OCI-LY7 (cell line): ENCODE results near the gene NLGN1. TPM values are rescaled to one million over a fixed set of nuclear protein-coding genes. Genes with fewer than 3 reads are reported as not detected.
"Not testable (repeated sequence)": the region's sequence is repeated elsewhere in the genome, so short reads cannot be mapped to it uniquely, and the experiment has no call there.

Experiments used
- BruUV-seq: library from RNA; stranded (reverse); fragments of 400-500 nt; replicated peaks from 2 replicates; lab custom pipeline; 2021; lab: Mats Ljungman, UMichigan
- CTCF ChIA-PET: fragments of 300-600 bp; sonication (Branson Sonifier 250); formaldehyde crosslinking; loops from one replicate; lab custom pipeline; 2022; ENCODE audit warnings: antibody characterized with exemption; ENCODE audit not compliant: unreplicated experiment; lab: Charles Lee
- POLR2A ChIA-PET: fragments of 300-600 bp; sonication (Branson Sonifier 250); formaldehyde crosslinking; loops from one replicate; lab custom pipeline; 2022; ENCODE audit warnings: antibody characterized with exemption; lab: Charles Lee
- DNase-seq: peaks from one replicate; pipeline ENCODE4 v3.0.0-alpha.2; 2015; ENCODE audit warnings: low spot score
- H2AFZ ChIP-seq: fragments of 200-600 bp; sonication (generic), shearing (Covaris generic); 2 replicates; pipeline ENCODE4 v1.6.1; 2014; ENCODE audit warnings: mild to moderate bottlenecking, antibody characterized with exemption, low read length, moderate library complexity
- H3K27ac ChIP-seq: fragments of 200-600 bp; sonication (generic); 2 replicates; pipeline ENCODE4 v1.5.1; 2014; ENCODE audit warnings: mixed run types, low read depth, mild to moderate bottlenecking, moderate library complexity, low read length, inconsistent platforms; ENCODE audit not compliant: poor library complexity, severe bottlenecking
- H3K36me3 ChIP-seq: fragments of 200-600 bp; sonication (generic); 2 replicates; pipeline ENCODE4 v1.6.1; 2014; ENCODE audit warnings: mild to moderate bottlenecking, antibody characterized with exemption, low read length, moderate library complexity, mixed read lengths; ENCODE audit not compliant: insufficient read depth
- H3K4me1 ChIP-seq: fragments of 200-600 bp; sonication (generic); 2 replicates; pipeline ENCODE4 v1.5.1; 2014; ENCODE audit warnings: mild to moderate bottlenecking, low read length; ENCODE audit not compliant: insufficient read depth, poor library complexity, severe bottlenecking
- H3K4me2 ChIP-seq: fragments of 200-600 bp; sonication (generic); 2 replicates; pipeline ENCODE4 v1.6.1; 2014; ENCODE audit warnings: mild to moderate bottlenecking, low read length
- H3K4me3 ChIP-seq: fragments of 200-600 bp; sonication (generic); 2 replicates; pipeline ENCODE4 v1.5.1; 2014; ENCODE audit warnings: mild to moderate bottlenecking, low read depth, low read length; ENCODE audit not compliant: poor library complexity, severe bottlenecking
- H3K79me2 ChIP-seq: fragments of 200-600 bp; sonication (generic); 2 replicates; pipeline ENCODE4 v1.6.1; 2016; ENCODE audit warnings: low read depth, mild to moderate bottlenecking, low read length, moderate library complexity, mixed read lengths; ENCODE audit not compliant: insufficient read depth
- H3K9me2 ChIP-seq: fragments of 200-600 bp; sonication (generic); 2 replicates; pipeline ENCODE4 v1.6.1; 2016; ENCODE audit warnings: mild to moderate bottlenecking, low read length, mixed read lengths; ENCODE audit not compliant: insufficient read depth
- H3K9me3 ChIP-seq: fragments of 200-600 bp; sonication (generic); 2 replicates; pipeline ENCODE4 v1.6.1; 2014; ENCODE audit warnings: mild to moderate bottlenecking, mixed run types, low read length, mixed read lengths
- H4K20me1 ChIP-seq: fragments of 200-600 bp; sonication (generic); 2 replicates; pipeline ENCODE4 v1.6.1; 2014; ENCODE audit warnings: mild to moderate bottlenecking, antibody characterized with exemption, low read length, moderate library complexity, mixed read lengths; ENCODE audit not compliant: insufficient read depth
- EZH2phosphoT487 ChIP-seq: fragments of 200-600 bp; sonication (generic); IDR thresholded peaks from 2 replicates; pipeline ENCODE4 v1.6.1; 2018; ENCODE audit warnings: low read depth, borderline replicate concordance, mild to moderate bottlenecking, mixed run types, antibody characterized with exemption, low read length, moderate library complexity, mixed read lengths
- intact Hi-C: fragments of 100-400 bp; cut with micrococcal nuclease; formaldehyde crosslinking; loops from one replicate; pipeline ENCODE4 v1.10.0; 2022; ENCODE audit not compliant: unreplicated experiment
- total RNA-seq, 2 experiments: library from RNA; depleted of rRNA in 1 of 2; stranded (reverse); fragments of >200 nt in 1 of 2; shearing (Covaris generic) in 1 of 2; gene quantifications; 2 replicates each; pipeline ENCODE4 v1.2.3, GENCODE V29; 2014 to 2022
- TF ChIP-seq, protein P1 (sequence below): fragments of 200-600 bp; sonication (generic); conservative IDR thresholded peaks from 2 replicates; pipeline ENCODE4 v1.5.1; 2014; ENCODE audit warnings: mild to moderate bottlenecking, antibody characterized with exemption, low read length, moderate library complexity, mixed read lengths

The NLGN1 gene
- total RNA-seq, 2 experiments from 2014 or later: not detected

DNA sequence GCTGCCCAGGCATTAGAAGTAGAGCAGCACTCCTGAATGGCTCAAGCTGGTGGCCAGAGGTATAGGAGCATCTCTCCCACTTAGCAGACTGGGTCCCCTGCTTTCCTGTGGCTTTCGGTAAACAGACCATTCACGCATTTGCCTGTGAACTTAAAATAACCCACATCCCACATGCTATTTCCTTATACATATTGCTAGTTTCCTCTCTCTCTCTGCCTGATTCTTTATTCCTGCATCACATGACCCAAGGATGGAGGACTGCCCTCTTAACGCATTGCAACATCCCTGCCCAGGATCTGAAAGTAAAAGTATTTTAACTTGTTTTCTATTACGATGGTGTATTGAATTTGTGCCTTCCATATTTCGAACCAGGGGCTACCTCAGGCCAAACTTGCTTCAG lies 43.4 kb upstream of the NLGN1 start:
- no peaks in the 10 kb centered on the region for H3K36me3 ChIP-seq
- H3K9me3 ChIP-seq: no peaks in the 10 kb centered on the region
- H4K20me1 ChIP-seq: no peaks in the 10 kb centered on the region
- H3K4me3 ChIP-seq: no peak overlapping the region
- no TSS peak for BruUV-seq
- no peak overlapping the region for H3K4me2 ChIP-seq
- POLR2A ChIA-PET: no interaction called here
- H3K27ac ChIP-seq: no peak overlapping the region
- intact Hi-C loops: no loop called here
- CTCF ChIA-PET: no interaction called here
- DNase-seq: no peak
- no peaks in the 10 kb centered on the region for H3K79me2 ChIP-seq
- no peak overlapping the region for H2AFZ ChIP-seq
- H3K4me1 ChIP-seq: no peaks in the 10 kb centered on the region
- no peaks in the 10 kb centered on the region for H3K9me2 ChIP-seq
- TF ChIP-seq EZH2phosphoT487: no peak
- TF ChIP-seq, protein P1, sequence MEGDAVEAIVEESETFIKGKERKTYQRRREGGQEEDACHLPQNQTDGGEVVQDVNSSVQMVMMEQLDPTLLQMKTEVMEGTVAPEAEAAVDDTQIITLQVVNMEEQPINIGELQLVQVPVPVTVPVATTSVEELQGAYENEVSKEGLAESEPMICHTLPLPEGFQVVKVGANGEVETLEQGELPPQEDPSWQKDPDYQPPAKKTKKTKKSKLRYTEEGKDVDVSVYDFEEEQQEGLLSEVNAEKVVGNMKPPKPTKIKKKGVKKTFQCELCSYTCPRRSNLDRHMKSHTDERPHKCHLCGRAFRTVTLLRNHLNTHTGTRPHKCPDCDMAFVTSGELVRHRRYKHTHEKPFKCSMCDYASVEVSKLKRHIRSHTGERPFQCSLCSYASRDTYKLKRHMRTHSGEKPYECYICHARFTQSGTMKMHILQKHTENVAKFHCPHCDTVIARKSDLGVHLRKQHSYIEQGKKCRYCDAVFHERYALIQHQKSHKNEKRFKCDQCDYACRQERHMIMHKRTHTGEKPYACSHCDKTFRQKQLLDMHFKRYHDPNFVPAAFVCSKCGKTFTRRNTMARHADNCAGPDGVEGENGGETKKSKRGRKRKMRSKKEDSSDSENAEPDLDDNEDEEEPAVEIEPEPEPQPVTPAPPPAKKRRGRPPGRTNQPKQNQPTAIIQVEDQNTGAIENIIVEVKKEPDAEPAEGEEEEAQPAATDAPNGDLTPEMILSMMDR: no peak

DNA sequence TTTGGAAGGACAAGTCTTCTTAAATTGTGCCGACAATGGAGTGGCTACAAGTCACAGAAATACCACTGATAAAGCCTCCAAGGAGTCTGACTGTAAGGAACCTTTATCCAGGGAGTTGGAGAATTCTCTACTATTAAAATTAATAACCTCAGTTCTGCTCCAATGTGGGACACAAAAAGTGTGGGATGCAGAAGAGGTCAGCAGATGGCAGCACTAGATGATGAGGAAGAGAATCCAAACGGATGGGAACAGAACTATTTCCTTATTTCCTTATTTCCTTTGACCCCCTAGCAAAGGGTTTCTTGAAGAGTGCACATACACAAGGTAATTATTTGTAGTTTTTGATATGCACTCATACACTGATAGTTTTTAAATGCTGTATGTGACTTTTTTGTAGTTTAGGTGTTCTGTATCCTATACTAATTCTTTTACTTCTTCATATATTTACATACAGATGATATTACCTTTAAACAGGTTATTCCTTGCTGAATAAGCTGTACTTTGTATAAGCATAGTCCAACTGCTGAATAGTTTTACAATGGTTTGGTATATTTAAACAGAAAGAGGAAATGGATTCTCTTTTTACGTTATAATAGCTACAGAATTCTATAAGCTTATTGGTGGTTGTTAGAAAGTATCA lies 25.6 kb upstream of the NLGN1 start:
- no peaks in the 10 kb centered on the region for H3K9me3 ChIP-seq
- no peaks in the 10 kb centered on the region for H4K20me1 ChIP-seq
- H3K4me2 ChIP-seq: no peak overlapping the region
- DNase-seq: no peak
- H3K4me3 ChIP-seq: no peak overlapping the region
- CTCF ChIA-PET: no interaction called here
- no peak overlapping the region for H3K27ac ChIP-seq
- no peak overlapping the region for H2AFZ ChIP-seq
- no peaks in the 10 kb centered on the region for H3K4me1 ChIP-seq
- TF ChIP-seq, protein P1: peak; percentile 67
- no peak for TF ChIP-seq EZH2phosphoT487
- POLR2A ChIA-PET: interaction anchor here (0.5 to 0.9 kb wide), 3 partner anchors 9 to 333 kb away, joined by 3 read pairs; no protein-coding TSS in a partner anchor
- intact Hi-C loops: no loop called here
- H3K79me2 ChIP-seq: no peaks in the 10 kb centered on the region
- no peaks in the 10 kb centered on the region for H3K9me2 ChIP-seq
- BruUV-seq: no TSS peak
- H3K36me3 ChIP-seq: no peaks in the 10 kb centered on the region

DNA sequence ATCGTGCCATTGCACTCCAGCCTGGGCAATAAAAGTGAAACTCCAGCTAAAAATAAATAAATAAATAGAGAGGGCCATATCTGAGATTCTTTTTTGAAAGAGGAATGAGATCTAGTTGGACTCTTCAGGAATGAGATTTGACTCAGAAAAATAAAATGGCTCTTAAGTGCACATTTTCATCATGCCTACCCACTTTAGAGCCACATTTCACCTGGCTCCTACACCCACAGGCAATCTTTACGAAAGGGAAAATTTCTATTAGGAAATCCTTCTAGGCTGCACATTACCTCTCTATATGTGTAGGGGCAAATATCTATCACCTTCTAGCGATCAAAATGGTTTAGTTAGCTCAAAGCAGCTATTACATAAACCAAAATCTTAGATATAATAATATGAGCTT lies 16.9 kb upstream of the NLGN1 start:
- no peak for DNase-seq
- Histone ChIP-seq H3K9me3 (no peaks in the 10 kb centered on the region), H2AFZ (no peak overlapping the region), H3K79me2 (no peaks in the 10 kb centered on the region), H3K4me1 (no peaks in the 10 kb centered on the region), H3K9me2 (no peaks in the 10 kb centered on the region), H3K4me3 (no peak overlapping the region), H3K36me3 (no peaks in the 10 kb centered on the region), H3K27ac (no peak overlapping the region), H4K20me1 (no peaks in the 10 kb centered on the region), H3K4me2 (no peak overlapping the region)
- POLR2A ChIA-PET: interaction anchor here (0.7 kb wide), 1 partner anchor 29 kb away, joined by 3 read pairs; no protein-coding TSS in a partner anchor
- BruUV-seq: no TSS peak
- intact Hi-C loops: no loop called here
- TF ChIP-seq, protein P1: no peak
- no peak for TF ChIP-seq EZH2phosphoT487
- CTCF ChIA-PET: no interaction called here

DNA sequence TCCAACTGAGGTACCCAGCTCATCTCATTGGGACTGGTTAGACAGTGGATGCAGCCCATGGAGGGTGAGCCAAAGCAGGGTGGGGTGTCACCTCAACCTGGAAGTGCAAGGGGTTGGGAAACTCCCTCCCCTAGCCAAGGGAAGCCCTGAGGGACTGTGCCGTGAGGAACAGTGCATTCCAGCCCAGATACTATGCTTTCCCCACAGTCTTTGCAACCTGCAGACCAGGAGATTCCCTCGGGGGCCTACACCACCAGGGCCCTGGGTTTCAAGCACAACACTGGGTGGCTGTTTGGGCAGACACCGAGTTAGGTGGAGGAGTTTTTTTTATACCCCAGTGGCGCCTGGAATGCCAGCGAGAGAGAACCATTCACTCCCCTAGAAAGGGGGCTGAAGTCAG lies 15.6 kb upstream of the NLGN1 start:
- H2AFZ ChIP-seq, H3K27ac ChIP-seq, H3K9me3 ChIP-seq, H3K4me3 ChIP-seq, DNase-seq, POLR2A ChIA-PET, H3K79me2 ChIP-seq, H3K4me1 ChIP-seq, CTCF ChIA-PET, H4K20me1 ChIP-seq, BruUV-seq, intact Hi-C loops, H3K9me2 ChIP-seq, H3K4me2 ChIP-seq, H3K36me3 ChIP-seq: not testable (repeated sequence)
